ENCODE measurements around the gene POLG2. TPM values are rescaled to one million over a fixed set of nuclear protein-coding genes. Genes with fewer than 3 reads are reported as not detected.

POLG2 gene
- total RNA-seq, 1 donor from 2014 or later, result 18.3 TPM

GRCh38 chr17:64532409-64532808, 35.6 kb upstream of the POLG2 start:
- no peaks in the 10 kb centered on the region for H3K4me1 Mint-ChIP-seq (ENCODE audit: unreplicated experiment)
- H3K9me3 Mint-ChIP-seq (ENCODE audit: unreplicated experiment), result no peaks in the 10 kb centered on the region
- peak overlapping the region; percentile 14 for H3K27ac Mint-ChIP-seq (ENCODE audit: unreplicated experiment)
- TF ChIP-seq CTCF (IDR thresholded peaks at IDR 0.05), result no peak
- H3K4me3 Mint-ChIP-seq (ENCODE audit: unreplicated experiment), result no peak overlapping the region
- no peak for DNase-seq (ENCODE audit: extremely low spot score, unreplicated experiment)
- peaks cover 59% of the 10 kb centered on the region for H3K36me3 Mint-ChIP-seq (ENCODE audit: unreplicated experiment)
- H3K27me3 Mint-ChIP-seq (ENCODE audit: unreplicated experiment), result no peaks in the 10 kb centered on the region

- no peaks in the 10 kb centered on the region for H3K27me3 Mint-ChIP-seq (ENCODE audit: unreplicated experiment)
- no peak for DNase-seq (ENCODE audit: extremely low spot score, unreplicated experiment)
- no peaks in the 10 kb centered on the region for H3K4me1 Mint-ChIP-seq (ENCODE audit: unreplicated experiment)
- H3K27ac Mint-ChIP-seq (ENCODE audit: unreplicated experiment), result peak overlapping the region; percentile 14
- no peaks in the 10 kb centered on the region for H3K9me3 Mint-ChIP-seq (ENCODE audit: unreplicated experiment)
- no peak for TF ChIP-seq CTCF (IDR thresholded peaks at IDR 0.05)
- H3K36me3 Mint-ChIP-seq (ENCODE audit: unreplicated experiment), result peaks cover 59% of the 10 kb centered on the region
- H3K4me3 Mint-ChIP-seq (ENCODE audit: unreplicated experiment), result no peak overlapping the region
Measured at GRCh38 chr17:64531955-64532371, 35.1 kb upstream of the POLG2 start.

GRCh38 chr17:64529221-64529620, 32.4 kb upstream of the POLG2 start:
- no peak for DNase-seq (ENCODE audit: extremely low spot score, unreplicated experiment)
- Mint-ChIP-seq H3K9me3 (ENCODE audit: unreplicated experiment) (no peaks in the 10 kb centered on the region), H3K4me3 (ENCODE audit: unreplicated experiment) (no peak overlapping the region), H3K27ac (ENCODE audit: unreplicated experiment) (no peak overlapping the region), H3K36me3 (ENCODE audit: unreplicated experiment) (peaks cover 59% of the 10 kb centered on the region), H3K27me3 (ENCODE audit: unreplicated experiment) (no peaks in the 10 kb centered on the region), H3K4me1 (ENCODE audit: unreplicated experiment) (no peaks in the 10 kb centered on the region)
- TF ChIP-seq CTCF (IDR thresholded peaks at IDR 0.05), result no peak

- TF ChIP-seq CTCF (IDR thresholded peaks at IDR 0.05), result no peak
- DNase-seq (ENCODE audit: extremely low spot score, unreplicated experiment), result no peak
- H3K4me3 Mint-ChIP-seq (ENCODE audit: unreplicated experiment), result no peak overlapping the region
- no peaks in the 10 kb centered on the region for H3K4me1 Mint-ChIP-seq (ENCODE audit: unreplicated experiment)
- peaks cover 62% of the 10 kb centered on the region for H3K36me3 Mint-ChIP-seq (ENCODE audit: unreplicated experiment)
- no peaks in the 10 kb centered on the region for H3K9me3 Mint-ChIP-seq (ENCODE audit: unreplicated experiment)
- H3K27me3 Mint-ChIP-seq (ENCODE audit: unreplicated experiment), result no peaks in the 10 kb centered on the region
- no peak overlapping the region for H3K27ac Mint-ChIP-seq (ENCODE audit: unreplicated experiment)
Measured at GRCh38 chr17:64527914-64528313, 31.1 kb upstream of the POLG2 start.

GRCh38 chr17:64520359-64520758, 23.5 kb upstream of the POLG2 start:
- no peak overlapping the region for H3K4me3 Mint-ChIP-seq (ENCODE audit: unreplicated experiment)
- no peaks in the 10 kb centered on the region for H3K4me1 Mint-ChIP-seq (ENCODE audit: unreplicated experiment)
- peaks cover 39% of the 10 kb centered on the region for H3K36me3 Mint-ChIP-seq (ENCODE audit: unreplicated experiment)
- no peak for DNase-seq (ENCODE audit: extremely low spot score, unreplicated experiment)
- H3K27ac Mint-ChIP-seq (ENCODE audit: unreplicated experiment), result no peak overlapping the region
- H3K9me3 Mint-ChIP-seq (ENCODE audit: unreplicated experiment), result no peaks in the 10 kb centered on the region
- no peaks in the 10 kb centered on the region for H3K27me3 Mint-ChIP-seq (ENCODE audit: unreplicated experiment)
- no peak for TF ChIP-seq CTCF (IDR thresholded peaks at IDR 0.05)
